GOT3 (cell line): ENCODE results near the gene COL4A6.

Experiments
- DNase-seq: peaks from one replicate; lab custom pipeline; 2025; ENCODE audit warnings: mixed read lengths; lab: John Stamatoyannopoulos, UW

The COL4A6 gene

DNA sequence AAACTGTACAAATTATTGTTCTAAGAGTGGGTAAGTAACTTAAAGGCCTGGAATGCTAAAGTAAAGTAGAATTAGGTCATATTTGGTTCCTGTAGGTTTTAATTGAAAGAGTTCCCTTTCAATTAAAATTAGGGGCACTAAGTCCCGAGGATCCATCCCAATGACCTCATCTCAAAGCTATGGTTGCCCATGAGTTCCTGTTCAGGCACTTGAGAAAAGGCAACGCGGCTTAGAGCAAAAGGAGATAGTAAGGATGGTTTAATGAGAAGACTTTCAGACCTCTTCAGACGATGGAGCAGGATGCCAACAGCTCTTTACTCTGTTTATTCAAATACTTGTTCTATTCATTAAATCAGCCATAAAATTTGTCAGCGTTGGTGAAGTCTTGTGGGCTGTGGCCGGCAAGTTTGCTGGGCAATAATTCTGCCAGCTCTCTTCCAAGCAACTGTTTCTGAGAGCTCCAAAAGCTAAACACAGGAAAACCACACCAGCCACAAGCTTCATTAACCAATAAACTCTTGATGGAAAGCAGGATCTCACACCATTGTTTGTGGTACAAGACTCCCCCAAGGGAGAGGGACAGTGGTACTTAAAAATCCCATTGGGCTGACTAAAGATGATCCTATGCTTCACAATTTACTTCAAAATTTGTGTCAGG, 167.4 kb downstream of the COL4A6 start:
- DNase-seq: no peak

DNA sequence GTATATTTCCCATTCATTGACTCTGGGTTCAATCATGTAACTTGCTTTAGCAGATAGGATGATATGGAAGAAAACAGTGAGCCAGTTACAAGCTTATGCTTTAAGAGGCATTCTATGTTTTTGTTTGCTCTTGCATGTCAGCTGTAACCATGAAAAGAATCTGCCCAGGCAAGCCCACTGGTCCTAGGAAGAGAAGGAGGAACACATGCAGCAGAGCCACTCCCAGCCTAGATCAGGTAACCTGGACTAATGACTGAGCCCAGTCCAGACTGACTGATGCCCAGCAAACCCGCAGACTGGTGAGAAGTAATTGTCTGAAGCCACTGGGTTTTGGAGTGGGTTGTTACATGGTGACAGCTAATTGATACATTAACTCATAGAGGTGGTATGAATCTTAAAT, 167.9 kb downstream of the COL4A6 start:
- no peak for DNase-seq

GRCh38 chrX:108268434-108269080, 169.7 kb downstream of the COL4A6 start:
- DNase-seq: no peak

DNA sequence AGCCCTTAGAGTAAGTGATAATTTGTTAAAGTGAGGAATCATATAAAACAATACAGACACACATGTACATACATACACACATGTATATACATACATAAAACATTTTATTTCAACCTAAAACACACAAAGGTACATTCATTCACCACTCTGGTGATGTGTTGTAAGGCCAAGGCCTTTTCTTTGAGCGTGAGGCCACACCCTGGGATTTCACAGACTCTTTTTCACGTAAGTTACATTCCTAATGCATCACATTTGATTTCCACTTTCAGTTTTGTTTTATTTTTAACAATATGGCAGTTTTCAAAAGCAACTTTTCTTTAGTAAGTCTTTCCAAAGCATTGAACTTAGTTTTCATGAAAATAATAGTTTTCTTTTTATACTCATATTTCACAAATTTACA, 170.7 kb downstream of the COL4A6 start:
- no peak for DNase-seq

- DNase-seq: no peak
Observed at GRCh38 chrX:108264376-108264775, 173.8 kb downstream of the COL4A6 start.

GRCh38 chrX:108261549-108262203, 176.5 kb downstream of the COL4A6 start:
- no peak for DNase-seq

- no peak for DNase-seq
Observed at GRCh38 chrX:108257556-108257955, 180.7 kb downstream of the COL4A6 start.

DNA sequence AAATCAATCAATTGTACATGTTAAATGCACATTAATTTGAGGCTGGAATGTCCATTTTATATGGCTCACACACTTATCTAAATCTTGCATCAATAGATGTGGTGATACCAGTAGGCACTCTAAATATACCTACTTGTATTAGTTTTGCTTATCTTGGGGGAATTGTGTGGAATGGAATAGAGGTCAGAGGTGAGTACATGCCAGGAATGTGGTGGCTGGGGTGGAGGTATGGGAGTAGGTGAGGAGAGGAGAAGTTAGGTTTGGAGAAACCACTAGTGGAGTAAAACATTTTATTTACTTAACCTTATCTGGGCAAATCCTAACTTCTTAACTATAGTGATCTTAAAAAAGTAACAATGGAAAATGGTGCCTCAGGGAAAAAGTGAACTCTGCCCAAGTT, 183.6 kb downstream of the COL4A6 start:
- DNase-seq: no peak

GRCh38 chrX:108250654-108251579, 187.3 kb downstream of the COL4A6 start:
- DNase-seq: no peak

- DNase-seq: no peak
Observed at GRCh38 chrX:108246304-108246954, 191.8 kb downstream of the COL4A6 start.

DNA sequence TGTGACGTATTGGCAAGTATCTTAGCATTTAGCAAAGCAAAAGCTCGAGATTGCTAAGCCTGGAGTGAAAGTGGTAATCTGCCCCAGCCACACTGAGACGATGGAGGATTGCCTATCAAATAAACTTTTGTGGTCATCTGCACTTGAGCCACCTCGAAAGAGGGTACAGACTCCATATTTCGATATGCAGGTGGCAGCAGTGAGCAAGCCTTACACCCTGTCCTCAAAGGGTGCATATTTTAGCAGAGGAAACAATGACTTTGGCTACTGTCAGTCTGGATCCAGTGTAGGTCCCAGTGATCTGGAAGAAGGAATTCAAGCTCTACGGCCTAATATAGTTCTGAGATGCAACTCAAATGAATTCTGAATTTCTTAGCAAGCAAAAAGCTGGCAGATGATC, 192.8 kb downstream of the COL4A6 start:
- no peak for DNase-seq

GRCh38 chrX:108235986-108236385, 202.2 kb downstream of the COL4A6 start:
- DNase-seq: no peak

DNA sequence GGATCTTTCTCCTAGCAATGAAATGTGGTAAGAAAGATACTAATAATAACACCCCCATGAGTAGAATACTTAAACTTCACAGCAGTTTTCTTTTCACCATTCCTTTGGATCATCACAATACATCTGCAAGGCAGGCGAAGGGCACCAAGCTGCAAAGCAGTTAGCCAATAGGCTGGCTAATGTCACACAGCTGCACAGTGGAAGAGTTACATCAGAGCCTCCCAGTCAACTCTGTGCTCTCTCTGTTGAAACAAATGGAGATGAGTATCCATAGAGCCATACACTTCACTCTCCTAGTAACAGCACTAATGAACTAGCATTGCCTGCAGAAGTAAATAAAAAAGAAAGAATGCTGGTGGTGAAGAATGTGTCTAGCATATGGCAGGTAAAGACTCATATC, 207.6 kb downstream of the COL4A6 start:
- no peak for DNase-seq

- DNase-seq: no peak
Observed at GRCh38 chrX:108224727-108225621, 213.2 kb downstream of the COL4A6 start.

GRCh38 chrX:108224218-108224617, 214.0 kb downstream of the COL4A6 start:
- DNase-seq: no peak

GRCh38 chrX:108223585-108223984, 214.6 kb downstream of the COL4A6 start:
- no peak for DNase-seq

GRCh38 chrX:108221301-108221864, 216.8 kb downstream of the COL4A6 start:
- no peak for DNase-seq

GRCh38 chrX:108219949-108220601, 218.1 kb downstream of the COL4A6 start:
- DNase-seq: no peak

DNA sequence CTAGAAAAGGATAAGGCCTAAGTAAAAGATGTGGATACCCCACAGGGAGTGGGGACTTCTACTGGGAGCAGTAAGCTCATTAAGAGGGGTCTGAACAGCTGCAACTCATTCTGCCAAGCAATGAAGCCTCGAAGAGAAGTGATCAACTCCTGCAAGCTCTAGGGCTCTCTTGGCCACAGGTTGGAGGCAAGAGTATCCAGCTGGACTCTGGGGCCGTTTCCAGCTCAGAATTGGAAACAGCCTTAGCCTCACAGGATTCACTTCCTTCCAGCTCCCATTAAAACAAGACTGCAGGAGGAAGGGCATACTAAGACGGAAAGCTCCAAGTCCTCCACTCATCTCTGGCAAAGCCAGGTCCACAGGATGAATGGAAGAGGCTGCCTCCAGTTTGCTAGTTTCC, 220.3 kb downstream of the COL4A6 start:
- DNase-seq: no peak
